Measurements from ENCODE around the gene TFPI2.
"Not testable (repeated sequence)": the region's sequence is repeated elsewhere in the genome, so short reads cannot be mapped to it uniquely, and the experiment has no call there.

DNA sequence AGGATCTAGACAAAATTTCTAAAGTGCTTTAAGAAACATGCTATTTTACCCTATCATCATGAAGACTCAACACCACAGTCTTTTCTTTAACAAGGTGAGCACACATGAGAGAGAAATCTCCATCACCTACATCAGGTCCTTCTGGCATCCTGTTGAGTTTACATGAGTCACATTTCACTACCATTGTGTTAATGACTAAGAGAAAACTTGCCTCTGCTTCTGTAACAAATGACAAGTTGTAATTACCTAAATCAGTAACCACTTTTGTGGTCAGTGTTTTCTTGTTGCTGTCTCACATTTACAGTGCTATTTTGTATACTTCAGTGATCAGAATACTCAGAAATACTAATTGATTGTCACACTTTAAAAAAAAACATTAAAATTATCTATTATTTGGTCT is 25.3 kb upstream of the TFPI2 start:
- TF ChIP-seq, protein P1, sequence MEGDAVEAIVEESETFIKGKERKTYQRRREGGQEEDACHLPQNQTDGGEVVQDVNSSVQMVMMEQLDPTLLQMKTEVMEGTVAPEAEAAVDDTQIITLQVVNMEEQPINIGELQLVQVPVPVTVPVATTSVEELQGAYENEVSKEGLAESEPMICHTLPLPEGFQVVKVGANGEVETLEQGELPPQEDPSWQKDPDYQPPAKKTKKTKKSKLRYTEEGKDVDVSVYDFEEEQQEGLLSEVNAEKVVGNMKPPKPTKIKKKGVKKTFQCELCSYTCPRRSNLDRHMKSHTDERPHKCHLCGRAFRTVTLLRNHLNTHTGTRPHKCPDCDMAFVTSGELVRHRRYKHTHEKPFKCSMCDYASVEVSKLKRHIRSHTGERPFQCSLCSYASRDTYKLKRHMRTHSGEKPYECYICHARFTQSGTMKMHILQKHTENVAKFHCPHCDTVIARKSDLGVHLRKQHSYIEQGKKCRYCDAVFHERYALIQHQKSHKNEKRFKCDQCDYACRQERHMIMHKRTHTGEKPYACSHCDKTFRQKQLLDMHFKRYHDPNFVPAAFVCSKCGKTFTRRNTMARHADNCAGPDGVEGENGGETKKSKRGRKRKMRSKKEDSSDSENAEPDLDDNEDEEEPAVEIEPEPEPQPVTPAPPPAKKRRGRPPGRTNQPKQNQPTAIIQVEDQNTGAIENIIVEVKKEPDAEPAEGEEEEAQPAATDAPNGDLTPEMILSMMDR (IDR thresholded peaks at IDR 0.05; ENCODE audit: borderline replicate concordance, extremely low read depth, low read length, poor library complexity, severe bottlenecking): not testable (repeated sequence)
- not testable (repeated sequence) for TF ChIP-seq EZH2 (IDR thresholded peaks at IDR 0.05; ENCODE audit: borderline replicate concordance, low read depth, low read length, severe bottlenecking)

All from DND-41 (cell line).